ENCODE measurements around the gene CDH23. TPM values are rescaled to one million over a fixed set of nuclear protein-coding genes. Genes with fewer than 3 reads are reported as not detected.

The CDH23 gene
- total RNA-seq, 6 donors from 2014 or later = 4.7 to 29.3 (median 10.4) TPM

- peak in 1 of 2 donors; percentile 32 for ATAC-seq (ENCODE audit: low FRiP score in 2 of 2)
- Histone ChIP-seq H3K4me1 (no peaks in the 10 kb centered on the region), H3K27me3 (no peaks in the 10 kb centered on the region), H3K9me3 (no peaks in the 10 kb centered on the region), H3K27ac (no peak overlapping the region), H3K4me3 (no peak overlapping the region), H3K36me3 (no peaks in the 10 kb centered on the region)
- DNase-seq = no peak
- TF ChIP-seq POLR2AphosphoS5 (IDR thresholded peaks at IDR 0.05) (no peak), EP300 (IDR thresholded peaks at IDR 0.05) (no peak)
- TF ChIP-seq, protein P1, sequence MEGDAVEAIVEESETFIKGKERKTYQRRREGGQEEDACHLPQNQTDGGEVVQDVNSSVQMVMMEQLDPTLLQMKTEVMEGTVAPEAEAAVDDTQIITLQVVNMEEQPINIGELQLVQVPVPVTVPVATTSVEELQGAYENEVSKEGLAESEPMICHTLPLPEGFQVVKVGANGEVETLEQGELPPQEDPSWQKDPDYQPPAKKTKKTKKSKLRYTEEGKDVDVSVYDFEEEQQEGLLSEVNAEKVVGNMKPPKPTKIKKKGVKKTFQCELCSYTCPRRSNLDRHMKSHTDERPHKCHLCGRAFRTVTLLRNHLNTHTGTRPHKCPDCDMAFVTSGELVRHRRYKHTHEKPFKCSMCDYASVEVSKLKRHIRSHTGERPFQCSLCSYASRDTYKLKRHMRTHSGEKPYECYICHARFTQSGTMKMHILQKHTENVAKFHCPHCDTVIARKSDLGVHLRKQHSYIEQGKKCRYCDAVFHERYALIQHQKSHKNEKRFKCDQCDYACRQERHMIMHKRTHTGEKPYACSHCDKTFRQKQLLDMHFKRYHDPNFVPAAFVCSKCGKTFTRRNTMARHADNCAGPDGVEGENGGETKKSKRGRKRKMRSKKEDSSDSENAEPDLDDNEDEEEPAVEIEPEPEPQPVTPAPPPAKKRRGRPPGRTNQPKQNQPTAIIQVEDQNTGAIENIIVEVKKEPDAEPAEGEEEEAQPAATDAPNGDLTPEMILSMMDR (IDR thresholded peaks at IDR 0.05) = no peak
- 56 to 66% methylated on average over 7 to 10 of the region's 10 CpGs for WGBS, 2 donors
Measured at GRCh38 chr10:71797533-71798307, 401.0 kb downstream of the CDH23 start.

DNA sequence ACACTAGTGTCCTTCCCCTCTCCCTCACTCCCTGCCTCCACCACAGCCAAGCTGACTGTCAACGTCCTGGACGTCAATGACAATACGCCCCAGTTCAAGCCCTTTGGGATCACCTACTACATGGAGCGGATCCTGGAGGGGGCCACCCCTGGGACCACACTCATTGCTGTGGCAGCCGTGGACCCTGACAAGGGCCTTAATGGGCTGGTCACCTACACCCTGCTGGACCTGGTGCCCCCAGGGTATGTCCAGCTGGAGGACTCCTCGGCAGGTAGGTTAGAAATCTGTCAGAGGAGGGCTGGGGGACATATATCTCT is 401.5 kb downstream of the CDH23 start:
- 73 to 84% methylated on average over 3 to 6 of the region's 6 CpGs for WGBS, 2 donors
- Histone ChIP-seq H3K4me3 (no peak overlapping the region), H3K9me3 (no peaks in the 10 kb centered on the region), H3K4me1 (no peaks in the 10 kb centered on the region), H3K27ac (no peak overlapping the region), H3K36me3 (no peaks in the 10 kb centered on the region), H3K27me3 (no peaks in the 10 kb centered on the region)
- ATAC-seq (ENCODE audit: low FRiP score in 2 of 2) (no peak), DNase-seq (no peak)
- TF ChIP-seq, protein P1 (IDR thresholded peaks at IDR 0.05) = no peak
- no peak for TF ChIP-seq EP300 (IDR thresholded peaks at IDR 0.05)
- TF ChIP-seq POLR2AphosphoS5 (IDR thresholded peaks at IDR 0.05) = no peak
- TF ChIP-seq POLR2A (IDR thresholded peaks at IDR 0.05) = no peak

- 58 to 75% methylated on average over 4 to 10 of the region's 10 CpGs for WGBS, 2 donors
- ATAC-seq (ENCODE audit: low FRiP score in 2 of 2) (no peak), DNase-seq (no peak)
- Histone ChIP-seq H3K4me3 (no peak overlapping the region), H3K36me3 (no peaks in the 10 kb centered on the region), H3K27ac (no peak overlapping the region), H3K9me3 (no peaks in the 10 kb centered on the region), H3K4me1 (no peaks in the 10 kb centered on the region), H3K27me3 (no peaks in the 10 kb centered on the region)
- no peak for TF ChIP-seq POLR2AphosphoS5 (IDR thresholded peaks at IDR 0.05)
- TF ChIP-seq, protein P1 (IDR thresholded peaks at IDR 0.05) = no peak
- no peak for TF ChIP-seq POLR2A (IDR thresholded peaks at IDR 0.05)
- no peak for TF ChIP-seq EP300 (IDR thresholded peaks at IDR 0.05)
Measured at GRCh38 chr10:71799112-71799511, 402.4 kb downstream of the CDH23 start.

DNA sequence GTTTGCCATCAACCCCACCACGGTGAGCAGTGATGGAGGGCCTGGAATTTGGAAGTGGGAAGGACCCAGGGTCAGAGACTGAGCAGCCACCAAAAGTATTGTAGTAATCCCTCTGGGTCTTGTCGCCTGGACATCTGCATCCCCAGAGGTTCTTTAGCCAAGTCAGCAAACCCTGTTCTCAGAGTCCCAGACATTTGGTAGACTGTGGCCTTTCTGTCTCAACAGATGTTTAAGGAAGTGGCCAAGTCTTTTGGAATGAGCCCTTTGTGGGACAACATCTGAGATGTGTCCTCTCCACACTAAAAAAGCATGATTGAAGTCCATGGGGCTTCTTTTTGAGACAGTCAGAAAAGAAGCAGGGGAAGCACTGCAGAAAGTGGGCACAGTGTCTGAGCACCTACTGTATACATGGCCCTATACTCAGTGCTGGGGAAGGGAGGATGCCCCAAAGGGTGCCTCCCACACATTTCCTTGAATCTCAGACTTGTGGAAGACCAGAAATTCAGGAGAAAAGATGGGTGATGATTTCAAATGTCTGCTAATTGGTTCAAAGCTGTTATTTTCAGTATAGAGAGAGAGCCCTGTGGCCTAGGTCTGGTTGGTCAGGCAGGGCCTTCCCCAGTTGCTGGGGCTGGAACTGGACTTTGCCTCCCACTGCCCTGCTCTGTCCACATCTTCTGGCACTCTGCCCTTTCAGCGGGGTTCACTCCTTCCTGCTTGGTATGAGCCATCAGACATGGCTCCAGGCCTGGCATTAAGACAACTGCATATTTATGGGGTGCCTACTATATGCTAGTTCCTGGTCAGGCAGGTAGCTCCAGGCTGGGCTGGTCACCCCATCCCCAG is 403.1 kb downstream of the CDH23 start:
- WGBS, 2 donors = 61 to 69% methylated on average over 2 to 3 of the region's 3 CpGs
- TF ChIP-seq EP300 (IDR thresholded peaks at IDR 0.05) (no peak), POLR2AphosphoS5 (IDR thresholded peaks at IDR 0.05) (no peak), POLR2A (IDR thresholded peaks at IDR 0.05) (no peak)
- TF ChIP-seq, protein P1 (IDR thresholded peaks at IDR 0.05) = no peak

More for the DNA sequence above, 403.1 kb downstream of the CDH23 start:
- no peaks in the 10 kb centered on the region for H3K9me3 ChIP-seq
- H3K4me1 ChIP-seq = no peaks in the 10 kb centered on the region
- no peak overlapping the region for H3K27ac ChIP-seq
- DNase-seq = no peak
- no peaks in the 10 kb centered on the region for H3K27me3 ChIP-seq
- no peak for ATAC-seq (ENCODE audit: low FRiP score in 2 of 2)
- H3K4me3 ChIP-seq = no peak overlapping the region
- H3K36me3 ChIP-seq = no peaks in the 10 kb centered on the region

Data from upper lobe of left lung (tissue), 6 donors.